MM.1S (cell line): ENCODE results near the gene TM9SF4.

Experiments
- EZH2 ChIP-seq: fragments of 300-600 bp; sonication (generic); optimal IDR thresholded peaks from 2 replicates; pipeline ENCODE3; 2017; ENCODE audit warnings: low read depth, mild to moderate bottlenecking, antibody characterized with exemption, low read length, mixed read lengths
- TF ChIP-seq, protein P1 (sequence below): fragments of 300-600 bp; sonication (generic); IDR thresholded peaks from 2 replicates; pipeline ENCODE4 v1.5.1; 2016; ENCODE audit warnings: antibody characterized with exemption, low read length, mixed read lengths

DNA sequence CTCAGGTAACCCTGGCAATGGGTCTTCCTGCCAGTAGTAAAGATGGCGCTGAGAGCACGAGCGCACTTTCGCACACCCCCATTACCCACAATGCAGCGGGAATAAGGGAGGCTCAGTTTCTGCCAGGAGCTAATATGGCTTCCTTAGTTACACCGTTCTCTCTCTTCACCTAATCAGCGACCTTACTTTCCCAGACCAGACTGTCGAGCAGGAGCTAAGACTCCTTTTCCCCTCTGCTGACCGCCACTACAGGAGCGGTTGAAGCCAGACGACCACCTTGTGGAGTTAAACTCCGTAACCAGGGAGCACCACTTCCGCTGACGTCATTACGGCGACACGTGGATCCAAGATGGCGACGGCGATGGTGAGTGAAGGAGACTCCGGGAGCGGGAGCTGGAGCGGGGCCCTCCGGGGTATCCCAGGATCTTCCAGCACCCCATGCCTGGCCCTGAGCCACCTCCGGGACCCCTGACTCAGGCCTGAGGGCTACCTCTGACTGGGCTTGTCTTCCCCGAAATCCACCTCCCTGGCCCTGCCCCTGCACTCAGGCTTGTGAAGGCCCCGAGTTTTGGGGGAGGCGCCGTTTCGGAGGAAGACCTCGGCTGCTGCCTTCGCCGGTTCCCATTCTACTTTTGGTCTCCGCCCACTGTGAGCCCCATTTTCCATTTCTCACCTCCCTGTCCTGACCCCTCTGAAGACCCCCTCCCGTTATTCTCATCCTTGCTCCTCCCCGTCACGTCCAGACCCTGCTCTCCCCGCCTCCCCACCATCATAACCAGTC lies at the start of gene TM9SF4:
- TF ChIP-seq, protein P1, sequence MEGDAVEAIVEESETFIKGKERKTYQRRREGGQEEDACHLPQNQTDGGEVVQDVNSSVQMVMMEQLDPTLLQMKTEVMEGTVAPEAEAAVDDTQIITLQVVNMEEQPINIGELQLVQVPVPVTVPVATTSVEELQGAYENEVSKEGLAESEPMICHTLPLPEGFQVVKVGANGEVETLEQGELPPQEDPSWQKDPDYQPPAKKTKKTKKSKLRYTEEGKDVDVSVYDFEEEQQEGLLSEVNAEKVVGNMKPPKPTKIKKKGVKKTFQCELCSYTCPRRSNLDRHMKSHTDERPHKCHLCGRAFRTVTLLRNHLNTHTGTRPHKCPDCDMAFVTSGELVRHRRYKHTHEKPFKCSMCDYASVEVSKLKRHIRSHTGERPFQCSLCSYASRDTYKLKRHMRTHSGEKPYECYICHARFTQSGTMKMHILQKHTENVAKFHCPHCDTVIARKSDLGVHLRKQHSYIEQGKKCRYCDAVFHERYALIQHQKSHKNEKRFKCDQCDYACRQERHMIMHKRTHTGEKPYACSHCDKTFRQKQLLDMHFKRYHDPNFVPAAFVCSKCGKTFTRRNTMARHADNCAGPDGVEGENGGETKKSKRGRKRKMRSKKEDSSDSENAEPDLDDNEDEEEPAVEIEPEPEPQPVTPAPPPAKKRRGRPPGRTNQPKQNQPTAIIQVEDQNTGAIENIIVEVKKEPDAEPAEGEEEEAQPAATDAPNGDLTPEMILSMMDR, result no peak
- TF ChIP-seq EZH2, result no peak
